Activated naive CD4-positive, alpha-beta T cell treated with anti-CD3 and anti-CD28 coated beads, Interleukin-2, amount 50 U/mL, for 16 hours (primary cell): ENCODE results near the gene ALPK3.

Experiments
- DNase-seq: peaks from one replicate; pipeline ENCODE4 v3.0.0-alpha.2; 2020

ALPK3 gene

DNA sequence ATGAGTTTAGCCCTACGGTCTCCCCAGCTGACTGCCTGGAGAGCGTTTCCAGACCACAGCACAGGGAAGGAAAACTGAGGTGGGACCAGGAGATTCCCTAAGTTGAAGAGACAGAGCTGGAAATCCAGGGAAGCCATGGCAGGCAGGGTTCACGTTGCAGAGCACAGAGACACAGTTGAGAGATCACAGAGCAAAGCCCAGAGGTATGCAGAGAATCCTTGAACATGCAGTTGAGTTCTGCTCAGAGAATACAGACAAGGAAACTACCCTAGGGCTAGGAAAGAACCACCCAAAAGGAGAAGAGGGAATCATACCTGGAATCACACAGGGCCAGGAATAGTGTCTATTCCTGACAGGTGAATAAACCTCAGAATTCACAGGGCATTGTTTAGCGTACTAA, 81.6 kb downstream of the ALPK3 start:
- no peak for DNase-seq

DNA sequence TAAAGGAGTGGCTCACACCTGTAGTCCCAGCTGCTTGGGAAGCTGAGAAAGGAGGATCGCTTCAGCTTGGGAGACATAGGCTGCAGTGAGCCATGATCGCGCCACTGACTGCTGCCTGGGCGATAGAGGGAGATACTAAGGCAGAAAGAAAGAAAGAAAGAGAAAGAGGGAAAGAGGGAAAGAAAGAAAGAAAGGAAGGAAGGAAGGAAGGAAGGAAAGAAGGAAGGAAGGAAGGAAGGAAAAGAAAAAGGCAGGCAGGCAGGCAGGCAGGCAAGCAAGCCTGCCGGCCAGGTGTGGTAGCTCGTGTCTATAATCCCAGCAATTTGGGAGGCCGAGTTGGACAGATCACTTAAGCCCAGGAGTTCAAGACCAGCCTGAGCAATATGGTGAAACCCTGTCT, 82.6 kb downstream of the ALPK3 start:
- DNase-seq: no peak

DNA sequence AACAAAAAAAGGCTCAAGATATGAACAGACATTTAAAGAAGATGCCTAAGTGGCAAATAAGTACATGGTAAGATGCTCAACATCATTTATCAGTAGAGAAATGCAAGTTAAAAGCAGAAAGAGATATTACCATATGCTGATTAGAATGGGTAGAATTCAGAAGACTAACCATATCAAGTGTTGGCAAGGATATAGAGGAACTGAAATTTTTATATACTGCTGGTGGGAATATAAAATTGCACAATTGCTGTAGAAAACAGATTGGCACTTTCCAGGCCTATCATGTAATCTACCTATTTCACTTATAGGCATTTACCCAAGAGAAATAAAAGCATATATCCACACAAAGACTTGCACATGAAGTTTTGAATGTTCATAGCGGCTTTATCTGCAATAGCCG, 84.4 kb downstream of the ALPK3 start:
- DNase-seq: no peak

DNA sequence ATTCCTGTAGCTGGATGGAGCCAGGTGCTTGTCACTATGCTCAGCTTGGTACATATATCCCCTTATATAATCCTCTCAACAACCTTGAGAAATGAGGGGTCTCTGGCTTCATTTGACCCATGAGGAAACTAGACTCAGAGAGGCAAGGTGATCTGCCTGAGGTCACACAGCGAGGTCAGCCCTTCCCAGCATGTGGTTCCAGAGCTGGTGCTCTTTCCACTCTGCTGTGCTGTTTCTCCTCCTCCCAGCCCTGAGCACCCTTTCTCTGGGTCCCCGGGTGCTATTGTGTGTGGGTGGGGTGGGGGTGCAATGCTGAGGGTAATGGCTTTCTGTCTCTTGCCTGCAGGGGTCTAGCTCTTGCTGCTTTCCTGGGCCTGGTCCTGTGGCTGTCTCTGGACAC, 86.6 kb downstream of the ALPK3 start:
- no peak for DNase-seq

DNA sequence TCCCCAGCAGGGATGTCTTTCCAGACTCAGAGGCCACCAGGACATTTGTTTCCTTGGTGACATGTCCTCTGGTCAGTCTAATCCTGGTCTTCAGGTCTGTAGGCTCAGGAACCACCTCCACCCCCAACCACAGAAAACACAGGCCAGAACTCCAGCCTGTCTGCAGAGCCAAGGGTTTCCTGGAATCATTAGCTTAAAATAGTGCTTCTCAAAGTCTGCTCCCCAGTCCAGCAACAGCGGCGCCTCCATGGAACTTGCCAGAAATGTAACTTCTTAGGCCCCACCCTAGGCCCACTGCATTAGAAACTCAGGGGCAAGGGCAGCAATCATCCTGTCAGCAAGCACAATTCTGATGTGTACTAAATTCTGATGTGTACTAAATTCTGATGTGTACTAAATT, 87.3 kb downstream of the ALPK3 start:
- DNase-seq: no peak

DNA sequence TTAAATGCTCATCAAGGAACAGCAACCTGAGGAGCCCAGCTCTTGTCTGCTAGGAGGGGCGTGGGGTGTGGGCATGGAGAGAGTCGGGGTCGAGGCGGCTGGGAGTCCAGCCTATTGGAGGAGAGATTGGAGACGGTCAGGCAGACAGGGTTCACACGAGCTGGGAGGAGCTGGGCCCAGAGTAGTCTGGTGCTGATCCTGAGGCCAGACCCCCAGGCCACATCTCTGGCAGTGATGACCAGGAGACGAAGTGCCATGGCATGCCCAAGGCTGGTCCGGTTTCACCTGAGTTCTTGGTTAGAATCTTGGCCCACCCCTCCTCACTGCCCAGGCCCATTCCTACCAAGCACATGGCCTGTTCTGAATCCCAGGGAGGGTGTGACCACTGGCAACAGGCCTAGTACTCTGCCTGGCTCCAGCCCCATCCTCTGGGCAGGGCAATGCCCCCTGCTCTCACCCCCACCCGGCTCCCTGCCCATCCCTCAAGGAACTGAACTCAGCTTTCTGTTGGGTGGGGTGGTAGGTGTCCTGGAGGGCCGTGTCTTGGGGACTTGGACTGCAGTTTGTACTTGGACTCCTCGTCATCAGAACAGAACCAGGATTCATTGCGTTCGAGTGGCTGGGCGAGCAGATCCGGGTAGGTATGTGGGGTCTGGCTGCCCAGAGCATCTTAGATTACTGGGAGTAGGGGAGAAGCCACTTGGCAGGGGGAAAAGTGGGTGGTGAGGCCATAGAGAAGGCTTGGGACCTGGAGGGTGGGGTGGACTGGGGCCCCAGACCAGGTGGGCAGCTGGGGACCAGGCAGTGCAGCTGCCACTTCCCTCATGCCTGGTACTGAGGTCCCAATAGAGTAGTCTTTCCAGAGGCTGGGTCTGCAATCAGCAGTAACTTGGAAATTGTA, 88.1 kb downstream of the ALPK3 start:
- no peak for DNase-seq

DNA sequence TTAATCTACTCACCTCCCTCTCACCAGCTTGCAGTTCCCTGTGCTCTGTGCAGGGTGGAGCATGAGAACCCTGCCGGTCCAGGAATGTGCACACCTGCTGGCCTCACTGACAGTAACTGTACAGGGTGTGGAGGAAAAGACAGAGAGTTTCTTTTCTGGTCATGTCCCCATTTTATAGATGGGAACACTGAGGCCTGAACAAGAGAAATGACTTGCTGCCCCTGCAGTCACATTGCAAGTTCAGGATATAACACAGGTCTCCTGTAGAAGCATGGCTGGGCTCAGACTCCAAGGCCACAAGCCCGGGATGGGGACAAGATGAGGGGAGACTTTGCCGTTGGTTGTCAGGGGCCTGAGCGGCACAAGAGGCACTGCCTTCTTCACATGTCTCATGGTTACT, 90.6 kb downstream of the ALPK3 start:
- no peak for DNase-seq

DNA sequence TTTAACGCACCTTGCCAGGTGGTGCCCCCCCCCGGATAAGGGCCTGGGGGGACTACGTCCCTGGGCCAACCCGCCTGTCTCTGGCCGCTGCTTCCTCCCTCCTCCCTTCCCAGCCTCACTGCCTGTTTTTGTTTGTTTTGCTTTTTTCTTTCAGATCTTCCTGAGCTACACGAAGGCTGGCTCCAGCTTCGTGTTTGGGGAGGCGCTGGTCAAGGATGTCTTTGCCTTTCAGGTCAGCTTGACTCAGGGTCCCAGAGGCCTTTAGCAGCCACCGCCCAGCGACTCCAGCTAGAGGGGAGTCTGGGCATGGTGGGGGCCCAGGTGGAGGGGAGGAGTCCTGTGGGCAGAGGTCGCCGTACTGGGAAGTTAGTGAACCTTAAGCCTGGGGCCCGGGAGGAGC, 91.4 kb downstream of the ALPK3 start:
- DNase-seq: no peak

DNA sequence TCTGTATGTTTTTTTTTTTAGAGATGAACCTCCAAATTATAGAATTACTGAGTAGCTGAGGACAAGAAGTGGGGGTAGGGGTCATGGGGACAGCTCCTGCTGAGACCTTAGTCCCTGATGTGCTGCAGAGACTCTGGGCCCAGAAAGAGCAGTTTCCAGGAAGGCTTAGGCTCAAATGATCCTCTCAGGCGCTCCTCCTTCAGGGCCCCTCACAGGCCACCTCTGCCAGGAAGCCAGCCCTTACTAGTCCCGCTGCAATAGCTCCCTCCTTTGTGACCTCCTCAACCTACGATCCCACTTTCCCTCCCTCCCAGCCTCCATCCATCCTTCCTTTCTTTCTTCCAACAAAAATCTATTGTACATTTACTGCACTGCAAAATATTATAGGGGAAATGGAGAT, 91.9 kb downstream of the ALPK3 start:
- no peak for DNase-seq

DNA sequence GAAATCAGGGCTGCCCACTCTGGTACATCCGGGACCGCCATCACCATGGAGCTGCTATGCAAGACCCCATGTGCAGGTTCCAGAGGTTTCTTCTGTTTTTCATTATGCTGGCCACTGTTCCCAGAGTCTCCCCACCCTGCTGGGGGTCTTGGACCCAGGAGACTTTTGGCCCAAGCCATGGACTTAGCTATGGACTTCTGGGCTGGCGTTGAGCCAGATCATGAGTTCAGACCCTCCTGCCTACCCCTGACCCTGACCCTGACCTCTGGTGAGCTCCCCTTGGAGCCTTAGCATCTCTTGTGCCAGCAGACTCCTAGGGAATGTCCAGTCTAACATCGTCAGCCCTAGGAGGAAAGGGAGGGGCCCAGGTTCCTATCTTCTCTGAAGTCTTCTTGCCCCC, 92.6 kb downstream of the ALPK3 start:
- no peak for DNase-seq

DNA sequence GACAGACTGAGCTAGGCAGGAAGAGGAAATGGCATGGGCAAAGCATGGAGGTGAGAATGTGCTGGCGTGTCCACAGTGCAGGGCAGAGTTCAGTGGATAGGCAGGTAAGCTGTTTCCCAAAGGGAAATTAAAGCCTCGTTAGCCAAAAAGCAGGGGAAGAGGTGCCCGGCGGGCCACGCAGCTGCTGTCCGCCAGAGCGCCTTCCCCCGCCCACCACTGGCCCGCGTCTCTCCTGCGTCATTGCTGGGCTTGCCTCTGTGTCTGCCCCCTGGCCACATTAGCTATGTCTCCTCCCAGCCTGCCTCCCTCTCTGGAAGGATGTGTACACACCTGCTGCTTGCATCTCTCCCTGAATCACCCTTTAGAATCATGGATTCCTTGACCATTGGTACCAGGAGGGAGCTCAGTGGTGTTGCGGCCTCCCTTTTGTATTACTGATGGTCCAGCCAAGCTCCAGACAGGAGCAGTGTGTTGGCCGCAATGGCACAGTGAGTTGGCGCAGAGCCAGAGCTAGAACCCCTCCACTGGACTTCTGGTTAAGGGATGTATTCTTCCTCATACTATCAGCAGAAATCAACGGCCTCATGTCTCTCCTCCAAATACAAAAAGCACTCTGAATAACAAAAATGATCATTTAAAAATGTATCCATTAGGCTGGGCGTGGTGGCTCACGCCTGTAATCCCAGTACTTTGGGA, 93.9 kb downstream of the ALPK3 start:
- DNase-seq: no peak

DNA sequence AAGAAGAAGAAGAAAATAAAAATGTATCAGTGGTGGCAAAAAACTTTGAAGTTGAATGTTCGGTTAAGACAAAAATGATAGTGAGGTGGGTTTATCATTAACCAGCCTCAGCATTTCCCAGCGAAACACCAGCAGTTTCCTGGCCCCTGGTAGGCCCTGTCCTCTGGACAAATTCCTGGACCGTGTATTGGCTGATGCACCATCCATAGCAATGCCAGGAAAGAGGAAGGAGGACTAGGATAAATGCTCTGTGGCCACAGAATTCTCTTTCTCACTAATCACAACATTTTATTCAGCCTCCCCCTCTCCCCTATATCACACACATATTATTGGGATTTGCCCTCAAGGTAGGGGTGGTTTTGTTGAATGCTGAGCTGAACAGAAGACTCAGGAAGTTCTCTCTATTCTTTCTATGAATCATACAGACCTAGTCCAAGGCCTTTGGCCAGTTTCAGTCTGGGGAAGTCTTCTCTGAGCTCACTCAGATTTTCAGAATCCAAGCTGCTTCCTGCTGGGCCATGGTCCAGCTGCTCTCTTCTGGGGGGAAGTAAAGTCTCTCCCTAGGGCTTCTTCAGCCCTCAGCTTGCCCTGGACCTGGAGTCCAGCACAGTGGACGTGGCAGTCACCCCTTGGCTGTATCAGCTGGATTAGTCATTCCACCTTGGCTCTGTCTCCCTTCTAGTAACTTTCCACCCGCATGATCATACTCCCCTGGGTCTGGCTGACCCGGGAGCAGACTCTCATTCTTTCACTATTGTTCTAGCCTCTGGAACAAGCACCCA, 94.9 kb downstream of the ALPK3 start:
- no peak for DNase-seq

DNA sequence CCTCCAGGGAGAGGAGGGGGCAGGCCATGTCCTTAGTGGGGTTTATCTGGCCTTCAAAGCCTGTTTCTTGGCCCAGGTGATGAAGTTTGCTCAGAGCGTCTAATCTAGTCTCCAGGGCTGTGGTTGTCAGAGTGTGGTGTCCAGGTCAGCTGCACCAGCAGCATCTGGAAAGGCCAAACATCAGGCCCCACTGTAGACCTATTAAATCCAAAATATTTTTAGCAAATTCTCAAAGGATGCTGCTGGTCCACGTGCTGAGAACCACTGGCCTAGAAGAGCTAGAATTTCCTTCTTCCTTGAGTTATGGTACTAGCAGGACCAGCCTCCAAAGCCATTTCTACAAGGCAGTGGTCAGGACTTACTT, 96.2 kb downstream of the ALPK3 start:
- DNase-seq: no peak

DNA sequence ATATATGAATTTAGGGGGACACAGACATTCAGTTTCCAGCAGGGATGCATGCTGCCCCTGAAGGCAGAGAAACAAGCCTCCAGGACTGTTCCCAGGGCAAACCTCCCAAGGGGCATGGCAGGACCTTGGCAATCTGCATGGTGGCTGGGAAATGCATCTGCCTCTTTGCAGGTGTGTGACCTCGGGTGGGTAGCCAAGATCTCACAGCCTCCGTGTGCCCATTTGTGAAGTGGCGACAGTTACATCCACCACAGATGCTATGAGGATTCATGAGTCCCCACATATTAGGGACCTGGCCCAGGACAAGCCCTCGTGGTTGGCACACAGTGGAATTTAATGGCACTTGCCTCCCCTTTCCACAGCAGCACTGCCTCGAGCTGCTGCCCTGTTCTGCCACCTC, 97.2 kb downstream of the ALPK3 start:
- no peak for DNase-seq

DNA sequence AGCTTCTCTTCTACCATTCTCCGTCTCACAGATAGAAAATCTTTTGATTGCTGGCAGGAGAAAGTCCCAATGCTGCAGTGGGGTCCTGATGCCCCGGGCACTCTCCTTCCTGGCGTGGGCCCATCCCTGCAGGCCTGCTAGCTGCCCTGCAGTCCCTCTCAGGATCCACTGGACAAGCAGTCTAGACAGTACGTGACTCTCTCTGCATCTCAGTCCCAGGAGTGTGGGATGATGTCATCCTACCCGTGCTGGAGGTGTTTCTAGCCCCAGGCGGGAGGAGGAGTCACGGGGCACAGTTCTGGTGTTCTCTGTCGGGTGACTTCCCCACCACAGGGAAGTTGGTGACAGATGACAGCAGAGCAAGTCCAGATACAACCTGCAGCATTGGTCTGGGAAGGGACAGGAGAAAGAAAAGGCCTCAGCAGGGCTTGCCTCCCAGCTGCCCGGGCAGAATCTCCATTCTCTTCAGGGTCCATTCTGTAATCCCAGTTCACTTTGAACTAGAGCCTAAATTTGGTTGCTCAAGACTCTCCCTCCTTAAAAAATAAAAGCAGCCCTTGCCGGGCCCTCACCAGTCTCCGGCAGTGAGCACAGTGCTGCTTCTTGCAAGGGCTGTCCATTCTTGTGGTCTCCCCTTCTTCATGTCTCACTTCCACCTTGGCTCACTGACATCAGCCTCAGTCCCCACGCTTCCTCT, 97.9 kb downstream of the ALPK3 start:
- peak; percentile 20 for DNase-seq

DNA sequence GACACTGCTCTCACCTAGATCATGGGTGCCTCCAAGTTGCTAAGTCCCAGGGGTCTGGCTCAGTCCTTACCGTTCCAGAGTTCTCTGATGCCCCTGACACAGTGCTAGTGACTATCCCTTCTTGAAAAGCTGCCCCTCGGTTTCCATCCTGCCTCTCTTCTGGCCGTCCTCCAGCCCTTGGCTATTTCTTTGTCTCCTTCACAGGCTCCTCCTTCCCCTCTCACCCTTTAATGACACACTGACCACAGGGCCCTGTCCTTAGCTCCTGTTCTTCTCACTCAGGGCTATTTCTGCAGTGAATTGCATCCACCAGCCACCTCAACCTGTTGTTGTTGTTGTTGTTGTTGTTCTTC, 98.4 kb downstream of the ALPK3 start:
- no peak for DNase-seq

DNA sequence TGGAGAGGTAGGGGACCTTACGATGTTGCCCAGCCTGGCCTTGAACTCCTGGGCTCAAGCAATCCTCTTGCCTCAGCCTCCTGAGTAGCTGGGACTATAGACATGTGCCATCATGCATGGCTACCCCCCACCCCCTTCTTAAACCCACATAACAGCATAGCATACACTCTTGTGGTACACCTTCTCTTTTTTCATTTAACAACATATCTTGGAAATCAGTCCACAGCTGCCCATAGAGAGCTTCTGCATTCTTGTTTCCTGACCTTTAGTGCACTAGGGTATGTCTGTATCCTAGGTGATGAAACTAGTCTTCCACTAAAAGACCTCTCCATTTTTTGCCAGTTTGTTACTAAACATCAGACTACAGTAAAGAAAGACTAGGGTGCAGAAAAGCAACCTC, 100.3 kb downstream of the ALPK3 start:
- no peak for DNase-seq

DNA sequence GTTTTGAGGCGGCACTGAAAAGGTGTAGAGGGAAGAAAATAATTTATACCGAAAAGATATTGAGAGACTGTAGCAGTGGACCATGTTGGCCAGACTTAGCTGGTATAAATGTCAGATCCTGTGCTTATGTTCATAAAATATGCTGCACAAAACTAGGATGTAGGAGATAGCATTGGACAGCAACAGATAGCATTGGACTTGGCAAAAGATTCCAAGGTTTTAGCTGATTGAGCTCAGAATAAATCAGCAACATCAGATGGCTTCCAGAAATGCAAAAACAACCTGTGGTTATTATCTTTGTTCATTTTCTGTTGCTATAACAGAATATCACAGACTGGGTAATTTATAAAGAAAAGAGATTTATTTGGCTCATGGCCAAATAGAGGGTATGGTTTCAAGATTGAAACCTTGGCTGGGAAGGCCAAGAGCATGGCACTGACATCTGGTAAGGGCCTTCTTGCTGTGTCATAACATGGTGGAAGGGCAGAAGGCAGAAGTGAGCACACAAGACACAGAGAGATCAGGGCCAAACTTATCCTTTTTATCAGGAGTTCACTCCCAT, 102.0 kb downstream of the ALPK3 start:
- DNase-seq: no peak

DNA sequence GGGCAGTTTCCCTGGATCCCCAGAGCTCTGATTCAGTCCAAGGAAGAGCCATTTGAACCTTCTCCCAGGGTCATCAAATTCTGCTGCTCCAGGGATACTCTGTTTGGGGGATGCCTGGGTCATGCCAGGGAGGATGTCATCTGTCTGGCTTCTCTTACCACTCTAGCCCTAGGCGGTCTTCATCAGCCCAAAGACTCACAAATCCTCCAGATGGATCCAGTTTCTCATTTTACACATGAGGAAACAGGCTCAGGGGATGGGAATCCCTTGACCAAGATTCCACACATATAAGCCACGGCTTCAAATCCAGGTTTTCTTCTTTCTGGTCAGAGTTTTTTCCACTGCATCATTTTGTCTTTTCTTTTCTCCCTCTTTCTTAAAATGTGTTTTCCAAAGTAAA, 104.0 kb downstream of the ALPK3 start:
- DNase-seq: no peak

DNA sequence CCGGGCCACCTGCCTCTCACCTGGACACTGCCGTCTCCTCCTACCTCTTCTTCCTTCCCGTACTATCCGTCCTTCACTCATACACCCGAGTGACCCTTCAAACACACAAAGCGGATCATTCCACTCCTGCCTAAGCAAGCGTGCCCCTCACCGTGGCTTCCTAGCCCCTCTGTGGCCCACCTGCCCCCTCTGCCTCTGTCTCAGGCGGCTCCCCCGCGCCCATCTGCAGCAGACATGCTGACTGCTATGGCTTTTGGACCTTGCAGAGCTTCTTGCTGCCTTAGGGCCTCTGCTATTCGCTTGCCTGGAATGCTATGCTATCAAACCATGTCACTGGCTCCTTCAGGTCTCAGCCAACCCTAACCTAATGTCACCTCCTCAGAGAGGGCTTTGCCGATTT, 105.4 kb downstream of the ALPK3 start:
- DNase-seq: no peak
